ENCODE results near the gene IMPDH1.

DNA sequence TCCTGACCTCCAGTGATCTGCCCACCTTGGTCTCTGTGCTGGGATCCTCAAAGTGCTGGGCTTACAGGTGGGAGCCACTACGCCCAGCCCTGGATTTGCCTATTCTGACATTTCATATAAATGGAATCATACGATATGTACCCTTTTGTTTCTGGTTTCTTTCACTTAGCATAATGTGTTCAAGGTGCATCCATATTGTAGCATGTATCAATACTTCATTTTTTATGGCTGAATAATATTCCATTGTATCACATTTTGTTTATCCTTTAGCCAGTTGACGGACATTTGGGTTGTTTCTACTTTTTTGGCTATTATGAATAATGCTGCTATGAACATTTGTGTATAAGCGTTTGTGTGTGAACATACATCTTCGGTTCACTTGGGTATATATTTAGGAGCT, 41.1 kb upstream of the IMPDH1 start:
- TF ChIP-seq, protein P1, sequence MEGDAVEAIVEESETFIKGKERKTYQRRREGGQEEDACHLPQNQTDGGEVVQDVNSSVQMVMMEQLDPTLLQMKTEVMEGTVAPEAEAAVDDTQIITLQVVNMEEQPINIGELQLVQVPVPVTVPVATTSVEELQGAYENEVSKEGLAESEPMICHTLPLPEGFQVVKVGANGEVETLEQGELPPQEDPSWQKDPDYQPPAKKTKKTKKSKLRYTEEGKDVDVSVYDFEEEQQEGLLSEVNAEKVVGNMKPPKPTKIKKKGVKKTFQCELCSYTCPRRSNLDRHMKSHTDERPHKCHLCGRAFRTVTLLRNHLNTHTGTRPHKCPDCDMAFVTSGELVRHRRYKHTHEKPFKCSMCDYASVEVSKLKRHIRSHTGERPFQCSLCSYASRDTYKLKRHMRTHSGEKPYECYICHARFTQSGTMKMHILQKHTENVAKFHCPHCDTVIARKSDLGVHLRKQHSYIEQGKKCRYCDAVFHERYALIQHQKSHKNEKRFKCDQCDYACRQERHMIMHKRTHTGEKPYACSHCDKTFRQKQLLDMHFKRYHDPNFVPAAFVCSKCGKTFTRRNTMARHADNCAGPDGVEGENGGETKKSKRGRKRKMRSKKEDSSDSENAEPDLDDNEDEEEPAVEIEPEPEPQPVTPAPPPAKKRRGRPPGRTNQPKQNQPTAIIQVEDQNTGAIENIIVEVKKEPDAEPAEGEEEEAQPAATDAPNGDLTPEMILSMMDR (IDR thresholded peaks at IDR 0.05), result no peak
- no peak for TF ChIP-seq POLR2A (IDR thresholded peaks at IDR 0.05)
- TF ChIP-seq POLR2AphosphoS5 (IDR thresholded peaks at IDR 0.05; ENCODE audit: insufficient read depth in 1 of 2, low read depth in 1 of 2), result no peak

All from vagina (tissue), 2 donors.